ENCODE data around the gene CHCHD3. TPM values are rescaled to one million over a fixed set of nuclear protein-coding genes. Genes with fewer than 3 reads are reported as not detected.
"Not testable (repeated sequence)": the region's sequence is repeated elsewhere in the genome, so short reads cannot be mapped to it uniquely, and the experiment has no call there.

Gene CHCHD3
- total RNA-seq, 1 experiment from 2014 or later = 96.2 TPM

GRCh38 chr7:132953468-132953867 lies 128.4 kb downstream of the CHCHD3 start:
- no peak for DNase-seq (ENCODE audit: low read depth)

GRCh38 chr7:132950725-132951124 lies 131.2 kb downstream of the CHCHD3 start:
- no peak for DNase-seq (ENCODE audit: low read depth)

- no peak for DNase-seq (ENCODE audit: low read depth)
Measured at GRCh38 chr7:132947011-132947410, 134.9 kb downstream of the CHCHD3 start.

GRCh38 chr7:132944774-132945173 lies 137.1 kb downstream of the CHCHD3 start:
- DNase-seq (ENCODE audit: low read depth) = no peak

GRCh38 chr7:132943645-132944044 lies 138.2 kb downstream of the CHCHD3 start:
- no peak for DNase-seq (ENCODE audit: low read depth)

GRCh38 chr7:132942701-132943100 lies 139.2 kb downstream of the CHCHD3 start:
- DNase-seq (ENCODE audit: low read depth) = no peak

GRCh38 chr7:132941905-132942304 lies 140.0 kb downstream of the CHCHD3 start:
- DNase-seq (ENCODE audit: low read depth) = no peak

- no peak for DNase-seq (ENCODE audit: low read depth)
Measured at GRCh38 chr7:132941428-132941827, 140.5 kb downstream of the CHCHD3 start.

GRCh38 chr7:132940084-132940483 lies 141.8 kb downstream of the CHCHD3 start:
- DNase-seq (ENCODE audit: low read depth) = no peak

GRCh38 chr7:132939495-132939894 lies 142.4 kb downstream of the CHCHD3 start:
- no peak for DNase-seq (ENCODE audit: low read depth)

GRCh38 chr7:132937286-132937685 lies 144.6 kb downstream of the CHCHD3 start:
- no peak for DNase-seq (ENCODE audit: low read depth)

- no peak for DNase-seq (ENCODE audit: low read depth)
Measured at GRCh38 chr7:132935608-132936007, 146.3 kb downstream of the CHCHD3 start.

- DNase-seq (ENCODE audit: low read depth) = no peak
Measured at GRCh38 chr7:132934017-132934416, 147.9 kb downstream of the CHCHD3 start.

GRCh38 chr7:132933072-132933458 lies 148.8 kb downstream of the CHCHD3 start:
- DNase-seq (ENCODE audit: low read depth) = peak; percentile 33

- DNase-seq (ENCODE audit: low read depth) = no peak
Measured at GRCh38 chr7:132932296-132933071, 149.4 kb downstream of the CHCHD3 start.

- peak; percentile 11 for DNase-seq (ENCODE audit: low read depth)
Measured at GRCh38 chr7:132930881-132931280, 151.0 kb downstream of the CHCHD3 start.

- not testable (repeated sequence) for DNase-seq (ENCODE audit: low read depth)
Measured at GRCh38 chr7:132929944-132930343, 151.9 kb downstream of the CHCHD3 start.

- DNase-seq (ENCODE audit: low read depth) = no peak
Measured at GRCh38 chr7:132919771-132920170, 162.1 kb downstream of the CHCHD3 start.

GRCh38 chr7:132915647-132916046 lies 166.2 kb downstream of the CHCHD3 start:
- DNase-seq (ENCODE audit: low read depth) = no peak

GRCh38 chr7:132910657-132911056 lies 171.2 kb downstream of the CHCHD3 start:
- no peak for DNase-seq (ENCODE audit: low read depth)

GRCh38 chr7:132907380-132907940 lies 174.4 kb downstream of the CHCHD3 start:
- no peak for DNase-seq (ENCODE audit: low read depth)

GRCh38 chr7:132906193-132906835 lies 175.6 kb downstream of the CHCHD3 start:
- no peak for DNase-seq (ENCODE audit: low read depth)

- not testable (repeated sequence) for DNase-seq (ENCODE audit: low read depth)
Measured at GRCh38 chr7:132905136-132905535, 176.8 kb downstream of the CHCHD3 start.
